Activated CD8-positive, alpha-beta memory T cell treated with anti-CD3 and anti-CD28 coated beads, Interleukin-2, amount 50 U/mL, for 48 hours (primary cell): ENCODE results near the gene CADPS.
"Not testable (repeated sequence)": the region's sequence is repeated elsewhere in the genome, so short reads cannot be mapped to it uniquely, and the experiment has no call there.

Experiments used
- DNase-seq: peaks from one replicate; pipeline ENCODE4 v3.0.0-alpha.2; 2020

CADPS gene

GRCh38 chr3:62586356-62586755 lies 288.9 kb downstream of the CADPS start:
- no peak for DNase-seq

GRCh38 chr3:62585861-62586260 lies 289.4 kb downstream of the CADPS start:
- DNase-seq, result no peak

DNA sequence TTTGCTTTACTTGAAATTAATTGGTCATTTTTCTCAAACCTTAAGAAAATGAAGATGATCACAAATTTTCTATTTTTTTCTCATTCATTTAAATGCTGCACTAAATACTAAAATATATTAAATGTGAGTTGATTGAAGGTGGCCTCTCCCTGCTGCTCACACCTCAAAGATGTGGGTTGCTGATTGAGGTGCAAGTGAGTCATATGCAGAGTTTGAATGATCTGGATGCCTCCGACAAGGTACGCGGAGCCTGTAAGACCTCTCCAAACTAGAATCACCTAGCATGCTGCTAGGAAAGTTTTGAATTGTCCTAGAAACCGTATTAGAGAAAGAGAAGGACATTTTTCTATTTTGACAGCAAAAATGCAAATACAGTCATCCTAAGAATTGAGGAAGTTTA lies 290.6 kb downstream of the CADPS start:
- DNase-seq, result no peak

DNA sequence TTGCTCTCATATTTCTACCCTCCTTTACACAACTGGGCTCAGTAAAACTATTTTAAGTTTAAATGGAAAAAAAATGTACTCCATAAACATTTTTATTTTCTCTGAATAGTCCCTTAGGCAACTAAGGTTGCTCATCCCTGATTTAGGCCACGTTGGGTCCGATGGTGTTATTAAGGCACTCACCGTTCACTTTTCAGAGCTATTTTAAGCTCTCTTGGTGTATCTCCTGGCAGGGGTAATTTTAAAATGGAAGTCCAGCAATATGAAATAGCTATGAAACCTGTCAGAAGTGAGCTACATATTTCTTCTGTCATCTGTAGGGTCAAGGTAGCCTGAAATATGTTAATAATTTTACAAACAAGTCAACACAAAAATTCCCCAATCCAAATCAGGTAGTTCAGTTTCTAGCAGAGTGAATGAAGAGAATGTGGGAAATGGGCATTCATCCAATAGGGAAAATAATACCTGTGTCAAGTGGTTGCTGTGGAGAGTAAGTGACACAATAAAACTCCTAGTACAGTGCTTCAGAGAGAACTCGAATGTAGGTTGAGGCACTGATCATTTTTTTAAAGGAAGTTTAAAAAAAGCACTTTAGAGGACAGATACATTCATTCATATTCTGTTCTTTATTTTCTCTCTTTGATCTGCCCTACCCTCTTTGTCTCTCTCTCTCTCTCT lies 292.6 kb downstream of the CADPS start:
- DNase-seq, result no peak

GRCh38 chr3:62580485-62580884 lies 294.7 kb downstream of the CADPS start:
- not testable (repeated sequence) for DNase-seq

DNA sequence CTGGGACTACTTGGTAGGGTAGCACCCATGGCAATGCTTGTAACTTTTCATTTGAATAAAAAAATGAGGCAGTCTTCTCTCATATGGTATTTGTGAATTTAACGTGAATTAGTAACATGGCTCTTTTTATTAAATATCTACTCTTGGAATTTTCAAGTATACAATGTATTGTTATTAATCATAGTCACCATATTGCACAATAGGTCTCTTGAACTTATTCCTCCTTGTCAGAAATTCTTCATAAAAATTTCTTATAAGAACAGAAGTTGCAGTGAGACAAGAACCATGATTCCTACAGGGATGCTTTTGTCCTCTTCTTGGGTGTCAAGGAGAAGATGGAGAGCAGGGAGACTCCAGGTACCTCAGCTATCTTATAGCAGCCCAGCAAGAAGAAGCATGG lies 298.1 kb downstream of the CADPS start:
- no peak for DNase-seq

GRCh38 chr3:62574266-62574898 lies 300.8 kb downstream of the CADPS start:
- no peak for DNase-seq

GRCh38 chr3:62571916-62572315 lies 303.3 kb downstream of the CADPS start:
- DNase-seq, result no peak

- DNase-seq, result no peak
Observed at GRCh38 chr3:62570888-62571287, 304.3 kb downstream of the CADPS start.

DNA sequence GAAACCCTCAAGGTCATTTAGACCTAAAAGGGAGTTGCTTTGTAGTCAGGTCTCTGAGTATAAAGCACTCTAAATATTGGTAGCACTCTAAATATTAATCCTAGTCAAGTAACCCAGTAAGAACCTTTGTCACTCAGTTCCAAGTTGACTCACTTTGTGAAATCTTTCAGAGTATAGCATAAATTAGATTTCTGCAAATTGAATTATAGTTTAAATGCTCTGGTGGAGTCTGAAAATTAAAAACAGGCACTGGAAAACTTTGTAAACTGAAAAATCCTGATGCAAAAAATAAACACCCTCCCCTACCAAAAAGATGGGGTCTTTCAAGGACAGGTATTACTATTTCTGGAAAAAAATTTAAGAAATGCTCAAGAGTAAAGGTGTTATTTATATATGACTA lies 305.6 kb downstream of the CADPS start:
- DNase-seq, result no peak

GRCh38 chr3:62567097-62568021 lies 307.9 kb downstream of the CADPS start:
- DNase-seq, result no peak

DNA sequence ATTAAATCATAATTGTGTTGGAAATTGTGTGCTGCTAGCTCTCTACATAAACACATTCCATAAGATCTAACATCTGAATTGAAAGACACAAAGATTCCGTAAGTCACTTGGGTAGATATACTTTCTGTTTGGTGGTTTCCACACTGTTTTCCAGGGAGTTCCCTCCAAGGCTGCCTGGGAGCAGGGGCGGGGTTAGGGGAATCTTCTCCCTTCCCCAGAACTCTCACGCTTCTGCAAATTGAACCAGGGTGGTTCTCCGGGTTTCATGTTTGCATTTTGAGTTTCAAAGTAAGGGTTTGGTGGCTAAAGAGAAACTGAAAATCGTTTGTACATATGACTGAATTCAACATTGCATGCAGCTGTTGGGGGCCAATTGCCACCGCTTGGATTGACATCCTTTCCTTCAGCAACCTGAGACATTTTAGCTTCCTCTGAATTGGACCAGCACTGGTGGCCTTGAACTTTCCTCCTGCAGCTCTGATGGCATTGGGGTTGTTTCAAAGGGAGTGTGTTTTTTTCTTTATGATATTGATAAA lies 309.1 kb downstream of the CADPS start:
- no peak for DNase-seq

GRCh38 chr3:62562596-62562995 lies 312.6 kb downstream of the CADPS start:
- DNase-seq, result no peak

- no peak for DNase-seq
Observed at GRCh38 chr3:62562017-62562416, 313.2 kb downstream of the CADPS start.

- no peak for DNase-seq
Observed at GRCh38 chr3:62559831-62560445, 315.3 kb downstream of the CADPS start.

DNA sequence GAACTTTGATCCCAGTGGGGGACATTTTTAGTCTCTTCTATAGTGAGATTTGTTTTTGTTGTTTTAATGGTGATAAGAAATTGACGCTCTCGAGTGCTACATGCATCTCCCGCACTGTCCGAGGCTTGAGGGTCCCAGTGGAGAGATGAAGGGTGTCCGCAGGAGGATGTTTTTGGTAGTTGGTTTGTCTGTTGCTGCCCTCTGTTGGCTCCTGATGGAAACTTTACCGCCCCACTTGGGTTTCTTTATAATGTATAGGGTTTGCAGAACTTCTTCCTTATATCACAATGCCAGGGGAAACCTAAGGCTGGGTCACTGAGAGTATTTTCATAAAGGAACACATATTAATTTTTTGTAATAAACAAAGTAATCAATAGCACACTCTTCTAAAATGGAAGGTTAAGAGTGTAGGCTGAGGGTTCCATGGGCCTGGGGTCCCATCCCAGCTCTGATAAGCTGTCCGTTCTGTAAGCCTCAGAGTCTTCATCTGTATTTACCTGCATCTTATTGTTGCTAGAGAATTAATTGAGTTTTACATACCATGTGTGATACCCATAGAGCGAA lies 316.6 kb downstream of the CADPS start:
- DNase-seq, result no peak

DNA sequence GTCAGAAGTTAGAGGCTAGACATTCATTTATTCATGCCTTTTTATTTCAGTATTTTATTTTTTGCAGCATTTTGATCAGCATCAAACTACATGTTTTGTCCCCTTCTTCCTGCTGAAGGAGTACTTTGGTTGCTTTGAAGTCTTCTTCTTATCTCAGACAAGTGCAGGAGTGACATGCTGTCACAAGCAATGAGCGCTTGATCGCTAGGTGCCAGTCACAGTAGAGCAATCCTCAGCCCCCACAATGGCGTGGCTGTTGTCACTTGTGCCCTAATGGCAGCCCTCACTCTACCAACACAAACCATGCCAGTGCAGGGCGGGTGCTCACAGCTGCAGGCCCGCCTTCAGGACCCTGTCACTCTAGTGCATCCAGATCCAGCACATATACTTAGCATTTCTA lies 317.2 kb downstream of the CADPS start:
- no peak for DNase-seq

GRCh38 chr3:62557450-62557849 lies 317.8 kb downstream of the CADPS start:
- DNase-seq, result no peak

DNA sequence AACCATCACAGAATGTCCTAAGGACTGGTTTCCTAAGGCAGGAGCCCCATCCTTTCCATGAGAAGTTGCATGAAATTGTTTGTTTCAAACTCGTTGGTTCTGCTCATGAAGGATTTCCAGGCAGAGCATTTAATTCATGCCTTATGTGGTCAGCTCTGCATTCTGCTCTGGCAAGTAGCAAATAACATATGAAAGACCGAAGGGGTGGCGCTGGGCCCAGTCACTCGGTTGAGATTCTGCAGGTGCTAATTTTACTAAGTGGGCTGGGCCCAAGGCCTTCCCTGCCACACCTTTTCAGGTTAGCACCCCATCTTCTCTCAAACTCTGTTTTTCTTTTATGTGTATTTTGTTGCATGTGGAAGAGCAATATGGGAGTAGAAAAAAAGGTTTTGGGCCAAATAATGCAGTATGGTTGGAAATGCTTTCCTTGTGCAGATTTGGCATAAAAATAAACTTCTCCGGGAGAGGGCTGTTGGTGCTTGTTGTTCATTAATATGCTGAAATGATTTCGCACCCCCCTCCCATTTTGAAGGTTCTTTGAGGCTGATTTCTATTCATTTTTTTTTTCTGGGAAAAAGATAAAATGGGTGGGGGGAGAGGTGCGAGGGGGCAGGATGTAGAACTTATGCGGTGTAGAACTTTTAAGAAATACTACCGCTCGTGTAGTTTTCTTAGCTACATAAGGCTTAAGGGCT lies 318.9 kb downstream of the CADPS start:
- DNase-seq, result no peak

DNA sequence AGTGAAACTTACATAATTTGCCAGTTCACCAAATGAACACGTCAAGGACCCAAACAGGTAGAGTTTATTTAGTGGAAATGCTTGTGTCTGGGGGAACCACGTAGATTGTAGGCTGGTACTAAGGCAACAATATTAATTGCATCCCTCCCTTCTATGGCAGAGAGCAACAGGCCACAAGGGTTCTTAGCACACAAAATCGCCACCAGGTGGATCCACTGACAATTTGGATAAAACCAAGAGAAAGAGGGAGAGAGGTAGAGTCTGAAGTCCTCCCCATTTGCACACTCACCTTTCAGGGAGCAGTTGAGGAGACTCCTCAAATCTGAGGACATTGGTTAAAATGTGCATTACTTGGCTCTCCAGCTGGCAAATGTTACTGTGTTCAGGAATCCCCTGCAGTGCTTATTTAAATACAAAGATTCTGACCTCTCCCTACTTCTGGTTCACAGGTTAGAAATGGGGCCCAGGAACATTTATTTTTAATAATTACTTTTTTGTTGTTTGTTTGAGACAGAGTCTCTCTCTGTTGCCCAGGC lies 320.9 kb downstream of the CADPS start:
- no peak for DNase-seq

DNA sequence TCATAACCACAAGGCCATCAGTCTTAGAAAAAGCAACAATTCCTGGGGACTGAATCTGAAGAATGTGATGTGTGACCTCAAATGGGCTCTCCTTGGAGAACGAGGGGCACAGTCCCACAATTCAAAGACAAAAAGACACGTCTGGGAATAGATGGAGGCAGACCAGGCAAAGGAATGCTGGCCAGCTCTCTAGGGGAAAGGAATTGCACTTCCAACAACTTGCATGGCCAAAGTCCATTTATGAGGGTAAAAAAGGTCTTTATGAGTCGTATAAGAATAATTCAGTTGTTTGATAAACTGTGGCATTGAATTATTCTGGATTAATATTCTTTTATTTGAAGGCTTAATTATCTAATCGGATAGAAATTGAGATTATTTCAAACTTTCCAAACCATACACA lies 321.4 kb downstream of the CADPS start:
- no peak for DNase-seq

- no peak for DNase-seq
Observed at GRCh38 chr3:62551556-62551955, 323.7 kb downstream of the CADPS start.
